SU-DHL-6 (cell line): Measurements from ENCODE around the gene MRM1.

ENCODE experiments used
- H2AFZ ChIP-seq: fragments of 200-600 bp; sonication (generic); 2 replicates; pipeline ENCODE4 v1.6.1; 2014; ENCODE audit warnings: low read depth, mild to moderate bottlenecking, moderate library complexity, mixed read lengths, antibody characterized with exemption, low read length; ENCODE audit not compliant: severe bottlenecking
- H3F3A ChIP-seq: fragments of 200-600 bp; shearing (Covaris generic); 2 replicates; pipeline ENCODE4 v1.6.0; 2016; ENCODE audit warnings: antibody characterized with exemption, mild to moderate bottlenecking; ENCODE audit not compliant: insufficient read depth
- H3K27ac ChIP-seq: fragments of 200-600 bp; sonication (generic); 2 replicates; pipeline ENCODE4 v1.5.1; 2016; ENCODE audit warnings: low read depth, mild to moderate bottlenecking, low read length, moderate library complexity, mixed read lengths
- H3K27me3 ChIP-seq: fragments of 200-600 bp; sonication (generic), shearing (Covaris generic); 2 replicates; pipeline ENCODE4 v1.6.0; 2014; ENCODE audit warnings: mild to moderate bottlenecking, low read length
- H3K36me3 ChIP-seq: fragments of 200-600 bp; sonication (generic); 2 replicates; pipeline ENCODE4 v1.6.1; 2014; ENCODE audit warnings: mild to moderate bottlenecking, low read length, mixed read lengths
- H3K4me2 ChIP-seq: fragments of 300-600, 200-600 bp; shearing (Covaris generic), sonication (generic); 2 replicates; pipeline ENCODE4 v1.6.0; 2014; ENCODE audit warnings: low read length, low read depth, mild to moderate bottlenecking; ENCODE audit not compliant: poor library complexity, severe bottlenecking
- H3K4me3 ChIP-seq: fragments of 200-600 bp; sonication (generic); 2 replicates; pipeline ENCODE4 v1.5.1; 2014; ENCODE audit warnings: antibody characterized with exemption, low read length, mild to moderate bottlenecking, mixed read lengths; ENCODE audit not compliant: insufficient read depth, poor library complexity, severe bottlenecking
- H3K79me2 ChIP-seq: fragments of 200-600 bp; sonication (generic); 2 replicates; pipeline ENCODE4 v1.6.1; 2014; ENCODE audit warnings: mild to moderate bottlenecking, low read length, moderate library complexity; ENCODE audit not compliant: insufficient read depth
- H3K9ac ChIP-seq: fragments of 200-600 bp; sonication (generic); 2 replicates; pipeline ENCODE4 v1.7.0; 2014; ENCODE audit warnings: mild to moderate bottlenecking, low read length
- H3K9me2 ChIP-seq: fragments of 200-600 bp; sonication (generic); replicated peaks from 2 replicates; pipeline ENCODE4 v1.6.1; 2014; ENCODE audit warnings: low read length; ENCODE audit not compliant: insufficient read depth
- H3K9me3 ChIP-seq: fragments of 200-600 bp; sonication (generic); 2 replicates; pipeline ENCODE4 v1.6.1; 2014; ENCODE audit warnings: low read length, mixed read lengths; ENCODE audit not compliant: insufficient read depth
- H4K20me1 ChIP-seq: fragments of 200-600 bp; sonication (generic); 2 replicates; pipeline ENCODE4 v1.6.1; 2014; ENCODE audit warnings: low read depth, mild to moderate bottlenecking, antibody characterized with exemption, low read length, moderate library complexity, mixed read lengths
- EZH2phosphoT487 ChIP-seq: fragments of 200-600 bp; sonication (generic), shearing (Covaris generic); conservative IDR thresholded peaks from 2 replicates; pipeline ENCODE4 v1.6.1; 2018; ENCODE audit warnings: mild to moderate bottlenecking, antibody characterized with exemption, low read length, moderate library complexity, mixed read lengths
- TF ChIP-seq, protein P1 (sequence below): fragments of 200-600 bp; sonication (generic); IDR thresholded peaks from one replicate; pipeline ENCODE4 v1.5.1; 2017; ENCODE audit warnings: antibody characterized with exemption, mild to moderate bottlenecking, low read length, moderate library complexity; ENCODE audit not compliant: insufficient read depth, poor library complexity, severe bottlenecking

Gene MRM1

DNA sequence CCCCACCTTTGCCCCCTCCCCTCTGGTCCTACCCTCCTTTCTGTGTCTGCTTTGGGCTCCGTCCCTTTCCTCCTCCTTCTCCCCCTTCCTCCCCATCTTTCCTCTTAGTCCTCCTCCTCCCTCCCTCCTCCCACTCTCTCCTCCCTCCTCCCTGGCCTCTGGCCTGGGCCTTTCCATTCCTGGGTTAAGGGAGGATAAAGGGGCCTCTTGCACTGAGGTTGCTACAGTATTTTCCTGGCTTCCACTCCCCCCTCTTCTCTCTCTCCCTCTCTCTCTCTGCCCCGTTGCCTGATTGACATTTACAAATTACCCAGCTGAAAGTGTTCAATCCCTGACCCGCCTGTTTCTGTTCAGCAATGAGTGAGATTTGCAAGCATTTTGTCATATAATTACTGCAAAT is 44.0 kb downstream of the MRM1 start:
- Histone ChIP-seq H3K9me3 (no peaks in the 10 kb centered on the region), H3K9me2 (no peaks in the 10 kb centered on the region), H3K9ac (no peak overlapping the region), H3K27me3 (no peaks in the 10 kb centered on the region), H3K27ac (no peak overlapping the region), H3F3A (no peaks in the 10 kb centered on the region), H2AFZ (no peak overlapping the region), H3K36me3 (no peaks in the 10 kb centered on the region), H3K79me2 (no peaks in the 10 kb centered on the region), H3K4me3 (no peak overlapping the region), H3K4me2 (no peak overlapping the region), H4K20me1 (no peaks in the 10 kb centered on the region)
- no peak for TF ChIP-seq EZH2phosphoT487
- TF ChIP-seq, protein P1, sequence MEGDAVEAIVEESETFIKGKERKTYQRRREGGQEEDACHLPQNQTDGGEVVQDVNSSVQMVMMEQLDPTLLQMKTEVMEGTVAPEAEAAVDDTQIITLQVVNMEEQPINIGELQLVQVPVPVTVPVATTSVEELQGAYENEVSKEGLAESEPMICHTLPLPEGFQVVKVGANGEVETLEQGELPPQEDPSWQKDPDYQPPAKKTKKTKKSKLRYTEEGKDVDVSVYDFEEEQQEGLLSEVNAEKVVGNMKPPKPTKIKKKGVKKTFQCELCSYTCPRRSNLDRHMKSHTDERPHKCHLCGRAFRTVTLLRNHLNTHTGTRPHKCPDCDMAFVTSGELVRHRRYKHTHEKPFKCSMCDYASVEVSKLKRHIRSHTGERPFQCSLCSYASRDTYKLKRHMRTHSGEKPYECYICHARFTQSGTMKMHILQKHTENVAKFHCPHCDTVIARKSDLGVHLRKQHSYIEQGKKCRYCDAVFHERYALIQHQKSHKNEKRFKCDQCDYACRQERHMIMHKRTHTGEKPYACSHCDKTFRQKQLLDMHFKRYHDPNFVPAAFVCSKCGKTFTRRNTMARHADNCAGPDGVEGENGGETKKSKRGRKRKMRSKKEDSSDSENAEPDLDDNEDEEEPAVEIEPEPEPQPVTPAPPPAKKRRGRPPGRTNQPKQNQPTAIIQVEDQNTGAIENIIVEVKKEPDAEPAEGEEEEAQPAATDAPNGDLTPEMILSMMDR: no peak

DNA sequence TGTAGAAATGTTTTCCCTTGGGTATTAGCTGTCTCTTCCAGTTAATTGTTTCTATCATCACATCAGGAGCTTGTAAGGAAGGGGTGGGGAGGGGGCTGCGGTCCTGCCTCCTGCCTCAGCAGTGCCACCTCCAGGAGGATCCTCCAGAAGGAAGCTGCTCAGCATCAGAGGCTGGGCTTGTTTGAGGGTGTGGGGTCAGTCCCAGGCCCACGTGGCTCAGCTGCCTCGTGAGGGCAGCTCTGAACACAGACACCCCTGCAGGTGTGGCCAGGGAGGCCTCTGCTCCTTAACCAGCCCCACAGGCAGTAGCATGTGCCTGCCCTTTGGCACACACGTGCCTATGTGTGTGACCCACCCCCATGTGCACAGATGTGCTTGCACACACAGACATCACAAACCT is 46.3 kb downstream of the MRM1 start:
- no peaks in the 10 kb centered on the region for H3K79me2 ChIP-seq
- no peak overlapping the region for H3K27ac ChIP-seq
- no peaks in the 10 kb centered on the region for H3F3A ChIP-seq
- H3K9me2 ChIP-seq: no peaks in the 10 kb centered on the region
- no peak for TF ChIP-seq EZH2phosphoT487
- TF ChIP-seq, protein P1: no peak
- no peak overlapping the region for H3K4me2 ChIP-seq
- no peaks in the 10 kb centered on the region for H4K20me1 ChIP-seq
- no peak overlapping the region for H3K9ac ChIP-seq
- no peaks in the 10 kb centered on the region for H3K9me3 ChIP-seq
- H3K4me3 ChIP-seq: no peak overlapping the region
- no peaks in the 10 kb centered on the region for H3K36me3 ChIP-seq
- no peaks in the 10 kb centered on the region for H3K27me3 ChIP-seq
- H2AFZ ChIP-seq: no peak overlapping the region

DNA sequence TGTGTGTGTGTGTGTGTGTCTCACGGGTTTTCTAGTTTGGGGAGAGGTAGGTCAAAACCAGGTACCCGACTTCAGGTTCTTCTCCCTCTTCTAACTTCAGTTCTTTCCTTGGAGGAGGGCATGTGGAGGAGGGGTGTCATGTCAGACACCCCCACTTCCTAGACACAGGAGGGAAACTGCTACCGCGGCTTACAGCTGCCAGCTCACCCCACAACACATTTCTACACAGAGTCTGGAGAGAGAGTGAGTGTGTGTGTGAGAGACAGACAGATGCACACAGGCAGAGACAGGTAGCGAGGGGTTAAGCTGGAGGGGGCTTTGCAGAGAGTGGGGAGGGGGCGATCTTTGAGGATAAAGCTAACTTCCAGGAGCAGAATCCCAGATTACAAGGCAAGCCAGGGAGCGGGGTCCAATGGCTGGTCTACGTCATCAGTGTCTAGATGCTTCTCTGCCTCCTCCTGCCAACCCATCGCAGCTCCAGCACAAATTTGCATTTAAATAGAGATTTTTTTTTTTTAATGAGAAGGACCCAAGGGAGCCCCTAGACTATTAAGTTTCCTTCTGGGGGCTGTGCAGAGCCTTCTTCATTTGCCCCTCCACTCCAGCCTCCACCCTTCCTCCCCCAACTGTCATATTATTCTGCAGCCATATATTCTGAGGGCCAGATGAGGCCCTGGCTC is 48.9 kb downstream of the MRM1 start:
- no peaks in the 10 kb centered on the region for H3K9me3 ChIP-seq
- H3K4me3 ChIP-seq: no peak overlapping the region
- H3K27ac ChIP-seq: no peak overlapping the region
- no peaks in the 10 kb centered on the region for H3K9me2 ChIP-seq
- TF ChIP-seq EZH2phosphoT487: no peak
- TF ChIP-seq, protein P1: no peak
- H3K4me2 ChIP-seq: no peak overlapping the region
- no peaks in the 10 kb centered on the region for H4K20me1 ChIP-seq
- H3K79me2 ChIP-seq: no peaks in the 10 kb centered on the region
- no peak overlapping the region for H2AFZ ChIP-seq
- H3K9ac ChIP-seq: no peak overlapping the region
- no peaks in the 10 kb centered on the region for H3F3A ChIP-seq
- H3K36me3 ChIP-seq: no peaks in the 10 kb centered on the region
- no peaks in the 10 kb centered on the region for H3K27me3 ChIP-seq
